Gastroesophageal sphincter (tissue), 3 donors: ENCODE results near the gene ATP5F1E.

Source experiments
- EP300 ChIP-seq: sonication (generic); formaldehyde crosslinking; IDR thresholded peaks from one replicate; pipeline ENCODE4 v1.6.1; 2017; ENCODE audit warnings: antibody characterized with exemption, mild to moderate bottlenecking
- TF ChIP-seq, protein P1 (sequence below), 4 experiments: fragments of 200-600 bp in 2 of 4; fragments of 450-650 bp in 2 of 4; sonication (generic) in 1 of 4; IDR thresholded peaks; one replicate each; pipeline ENCODE4 v1.5.1; 2017 to 2019; ENCODE audit warnings: antibody characterized with exemption in 4 of 4, mild to moderate bottlenecking in 2 of 4, moderate library complexity in 2 of 4

DNA sequence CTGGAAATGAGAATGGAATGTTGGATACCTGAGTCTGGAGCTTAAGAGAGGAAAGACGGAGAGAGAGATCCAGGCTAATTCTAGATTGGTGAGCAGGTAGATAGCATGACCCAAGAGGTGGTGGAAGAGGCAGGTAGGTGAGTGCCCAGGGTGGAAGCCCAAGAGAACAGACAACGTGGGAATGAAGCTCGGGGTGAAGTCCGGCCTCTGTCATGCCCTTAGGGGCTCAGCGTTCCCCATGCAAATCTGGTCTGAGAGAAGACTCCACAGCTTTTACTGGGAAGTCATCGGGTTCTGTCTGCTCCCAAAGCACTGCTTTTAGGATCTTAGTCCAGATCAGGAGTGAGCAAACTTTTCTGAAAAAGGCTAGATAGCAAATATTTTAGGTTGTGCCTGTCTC is 47.4 kb downstream of the ATP5F1E start:
- TF ChIP-seq, protein P1, sequence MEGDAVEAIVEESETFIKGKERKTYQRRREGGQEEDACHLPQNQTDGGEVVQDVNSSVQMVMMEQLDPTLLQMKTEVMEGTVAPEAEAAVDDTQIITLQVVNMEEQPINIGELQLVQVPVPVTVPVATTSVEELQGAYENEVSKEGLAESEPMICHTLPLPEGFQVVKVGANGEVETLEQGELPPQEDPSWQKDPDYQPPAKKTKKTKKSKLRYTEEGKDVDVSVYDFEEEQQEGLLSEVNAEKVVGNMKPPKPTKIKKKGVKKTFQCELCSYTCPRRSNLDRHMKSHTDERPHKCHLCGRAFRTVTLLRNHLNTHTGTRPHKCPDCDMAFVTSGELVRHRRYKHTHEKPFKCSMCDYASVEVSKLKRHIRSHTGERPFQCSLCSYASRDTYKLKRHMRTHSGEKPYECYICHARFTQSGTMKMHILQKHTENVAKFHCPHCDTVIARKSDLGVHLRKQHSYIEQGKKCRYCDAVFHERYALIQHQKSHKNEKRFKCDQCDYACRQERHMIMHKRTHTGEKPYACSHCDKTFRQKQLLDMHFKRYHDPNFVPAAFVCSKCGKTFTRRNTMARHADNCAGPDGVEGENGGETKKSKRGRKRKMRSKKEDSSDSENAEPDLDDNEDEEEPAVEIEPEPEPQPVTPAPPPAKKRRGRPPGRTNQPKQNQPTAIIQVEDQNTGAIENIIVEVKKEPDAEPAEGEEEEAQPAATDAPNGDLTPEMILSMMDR (IDR thresholded peaks at IDR 0.05), result no peak
- TF ChIP-seq EP300, result no peak
